GM21360 (cell line): ENCODE measurements around the gene CTNNA2.
"Not testable (repeated sequence)": the region's sequence is repeated elsewhere in the genome, so short reads cannot be mapped to it uniquely, and the experiment has no call there.

ENCODE experiments used
- ATAC-seq: cut with Tn5 transposase; IDR thresholded peaks from one replicate; pipeline ENCODE4 v1.9.1; 2021; ENCODE audit warnings: mild to moderate bottlenecking, moderate library complexity; ENCODE audit not compliant: unreplicated experiment

The CTNNA2 gene

DNA sequence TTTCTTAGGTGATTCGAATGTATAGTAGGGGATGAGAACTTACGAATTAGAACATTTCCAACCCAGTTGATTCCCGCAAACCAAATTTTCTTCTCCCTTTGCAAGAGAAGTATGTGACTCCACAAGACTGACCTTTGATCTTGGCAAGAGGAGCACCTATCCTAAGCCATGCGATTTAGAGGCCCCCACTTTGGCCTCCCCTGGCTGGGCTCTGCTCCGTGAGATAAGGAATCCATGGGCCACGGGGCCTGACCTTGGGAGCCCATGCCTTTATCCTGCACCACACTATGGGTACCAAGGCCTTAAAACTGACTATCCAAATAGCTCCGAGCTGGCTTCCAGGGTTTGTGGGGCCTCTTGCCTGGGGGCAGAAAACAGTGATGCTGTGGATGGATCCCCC is 656.0 kb downstream of the CTNNA2 start:
- ATAC-seq = no peak

DNA sequence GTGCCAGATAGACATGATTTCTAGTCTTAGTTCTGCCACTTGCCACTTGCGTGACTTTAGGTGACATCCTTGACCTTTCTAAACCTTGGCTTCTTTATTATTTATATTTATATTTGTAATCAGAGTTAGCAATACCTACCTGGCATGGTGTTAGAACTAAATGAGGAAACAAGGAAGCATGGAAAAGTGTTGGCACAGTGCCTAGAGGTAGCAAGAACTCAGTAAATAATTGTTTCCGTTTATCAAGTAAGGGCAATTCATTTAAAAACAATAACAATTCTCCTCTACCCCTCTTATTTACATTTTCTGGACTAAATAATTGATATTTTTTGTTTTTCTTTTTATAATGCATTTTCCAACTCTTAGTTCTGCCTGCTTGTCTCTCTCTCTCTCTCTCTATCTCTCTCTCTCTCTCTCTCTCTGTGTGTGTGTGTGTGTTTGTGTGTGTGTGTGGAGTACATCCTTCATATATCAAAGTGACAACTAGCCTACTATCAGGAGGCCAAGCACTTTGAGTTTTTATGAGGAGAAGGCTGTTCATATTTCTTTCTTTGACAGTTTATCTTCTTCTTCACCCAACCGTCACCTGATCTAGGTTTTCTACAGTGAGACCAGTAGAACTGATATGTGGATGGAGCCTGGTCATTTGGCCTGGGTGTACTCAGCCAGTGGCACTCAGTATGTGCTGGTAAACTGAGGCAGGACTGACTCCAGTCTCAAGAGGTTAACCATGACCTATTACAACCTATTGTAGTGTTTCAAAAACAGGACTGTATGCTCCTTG is 657.2 kb downstream of the CTNNA2 start:
- ATAC-seq = no peak

DNA sequence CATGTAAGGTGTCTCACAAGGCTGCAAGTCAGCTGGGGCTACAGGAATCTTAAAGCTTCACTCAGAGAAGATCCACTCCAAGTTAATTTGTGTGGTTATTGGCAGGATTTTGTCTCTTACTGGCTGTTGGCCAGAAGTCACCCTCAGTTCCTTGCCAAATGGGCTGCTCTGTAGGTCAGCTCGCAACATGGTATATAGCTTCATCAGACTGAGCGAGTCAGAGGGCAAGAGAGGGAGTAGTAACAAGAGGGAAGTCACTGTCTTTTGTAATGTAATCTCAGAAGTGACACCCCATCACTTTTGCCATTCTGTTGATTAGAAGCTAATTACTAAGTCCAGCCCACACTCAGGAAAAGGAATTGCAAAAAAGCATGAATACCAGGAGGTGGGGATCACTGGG is 672.2 kb downstream of the CTNNA2 start:
- ATAC-seq = no peak

DNA sequence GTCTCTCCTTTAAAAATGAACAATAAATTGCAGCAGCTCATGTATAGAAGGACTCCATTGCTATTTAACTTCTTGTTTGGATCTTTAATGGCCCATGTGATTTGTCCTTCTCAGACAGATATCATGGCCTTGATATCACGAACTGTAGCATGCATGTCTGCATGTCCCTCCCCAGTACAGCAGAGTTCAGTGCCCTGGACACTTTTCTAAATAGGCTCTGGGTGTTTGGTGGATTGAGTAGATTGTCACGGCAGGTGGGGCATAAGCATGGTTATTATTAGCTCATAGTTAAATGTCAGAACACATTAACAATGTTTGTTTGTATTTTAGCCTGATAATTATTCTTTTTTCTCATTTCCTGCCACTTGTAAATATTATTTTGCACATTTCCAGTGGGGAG is 673.4 kb downstream of the CTNNA2 start:
- no peak for ATAC-seq

DNA sequence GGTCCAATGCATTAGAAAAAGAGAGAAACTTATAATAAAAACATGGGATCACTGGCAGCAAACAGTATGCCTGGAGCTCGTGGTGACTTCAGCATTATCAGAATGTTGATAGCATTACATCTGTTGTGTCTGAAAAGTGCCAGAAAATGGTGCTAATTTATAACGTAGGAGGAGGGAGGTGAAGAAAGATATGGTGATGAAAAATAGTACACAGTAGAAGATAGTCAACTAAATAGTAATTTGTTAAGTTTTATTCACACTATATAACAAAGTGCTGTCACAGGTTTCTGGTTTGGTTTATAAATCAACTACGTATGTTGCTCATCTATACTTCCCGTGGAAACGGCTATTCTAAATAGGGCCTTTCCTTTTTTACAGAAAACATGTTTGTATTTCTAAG is 674.3 kb downstream of the CTNNA2 start:
- no peak for ATAC-seq

DNA sequence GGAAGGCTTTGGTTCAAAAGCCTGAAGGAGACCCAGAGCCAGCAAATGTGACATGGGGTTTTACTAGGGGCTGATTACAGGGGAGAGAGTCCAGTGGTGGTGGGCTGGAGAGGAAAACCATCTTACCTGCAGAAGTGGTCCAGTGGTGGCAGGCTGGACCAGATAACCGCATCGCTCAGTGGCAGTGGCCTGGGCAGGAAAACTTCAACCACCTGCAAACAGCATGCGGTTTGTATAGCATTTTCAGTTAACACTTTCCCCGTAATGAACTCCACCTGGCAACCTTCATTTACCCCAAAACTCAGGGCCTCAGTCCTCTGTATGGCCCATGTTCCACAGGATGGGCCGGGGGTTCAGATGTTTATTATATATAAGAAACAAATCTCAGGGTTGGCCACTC is 677.3 kb downstream of the CTNNA2 start:
- no peak for ATAC-seq

DNA sequence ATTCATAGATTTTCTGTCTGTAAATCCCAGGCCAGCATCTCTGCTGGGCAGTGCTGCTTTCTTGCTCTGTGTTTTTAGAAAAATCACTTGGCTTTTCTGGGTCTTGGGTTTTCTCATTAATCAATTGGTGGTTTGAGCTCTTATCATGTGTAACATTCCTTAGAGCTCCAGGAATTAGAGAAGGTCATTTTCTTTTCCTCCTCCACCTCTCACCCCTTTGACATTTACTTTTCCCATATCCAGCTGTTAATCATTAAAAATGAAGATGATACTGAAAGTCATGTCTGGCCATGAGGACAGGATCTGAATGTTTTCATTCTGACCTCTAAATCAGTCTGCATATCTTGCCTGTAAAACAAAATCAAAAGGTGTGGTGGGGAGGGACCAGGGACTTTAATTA is 680.7 kb downstream of the CTNNA2 start:
- no peak for ATAC-seq

DNA sequence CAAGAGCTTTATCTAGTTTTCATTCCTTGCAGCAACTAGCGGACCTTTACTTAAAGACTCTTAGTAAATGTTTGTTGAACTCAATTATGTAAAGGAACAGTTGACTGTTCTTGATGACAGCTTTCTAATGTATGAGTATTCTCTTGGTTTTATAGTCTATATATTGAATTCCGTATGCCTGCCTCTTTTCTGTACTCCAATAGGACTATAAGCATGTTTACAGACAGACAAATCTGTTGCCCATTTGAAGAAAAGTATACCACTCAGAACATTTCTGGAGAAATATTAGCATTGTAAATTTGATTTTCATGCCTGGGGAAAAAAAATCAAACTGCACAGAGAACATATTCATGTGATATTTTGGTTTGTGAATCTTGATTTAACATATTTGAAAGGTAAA is 682.2 kb downstream of the CTNNA2 start:
- ATAC-seq = no peak

DNA sequence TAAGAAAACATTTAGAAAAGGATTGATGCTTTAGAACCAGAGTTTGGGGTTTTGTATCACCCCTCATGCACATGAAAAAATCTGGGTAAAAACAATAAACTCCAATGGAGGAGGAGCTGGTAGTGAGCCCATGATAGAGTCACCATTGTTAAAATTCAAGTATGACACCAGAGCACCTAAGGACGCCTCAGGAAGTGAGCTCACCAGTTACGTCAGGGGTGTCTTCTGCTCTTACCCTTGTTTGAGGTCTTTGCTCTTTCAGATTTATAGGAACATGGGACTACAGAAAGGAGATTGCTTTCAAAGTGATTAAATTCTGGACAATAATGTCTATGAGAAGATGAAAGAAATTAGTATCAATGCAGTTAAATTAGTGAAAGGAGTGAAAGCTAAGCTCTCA is 685.2 kb downstream of the CTNNA2 start:
- no peak for ATAC-seq

DNA sequence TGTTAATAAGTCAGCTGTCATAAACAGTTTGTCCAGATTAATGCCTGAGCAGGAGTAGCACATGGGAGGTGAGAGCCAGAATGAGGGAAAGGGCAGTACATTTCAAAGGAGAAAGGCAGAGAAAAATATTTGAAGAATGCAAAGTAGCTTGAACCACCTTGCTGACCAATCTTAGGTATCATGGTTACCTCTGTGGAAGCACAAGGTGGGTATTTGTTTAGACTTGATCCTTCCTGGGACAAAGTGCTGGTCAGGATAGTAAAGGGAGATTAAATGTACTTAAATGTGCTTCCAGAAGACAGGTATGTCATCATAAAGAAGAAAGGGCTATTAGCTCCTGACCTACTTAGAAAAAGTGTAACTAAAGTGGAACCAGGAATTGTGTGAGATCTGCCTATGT is 686.7 kb downstream of the CTNNA2 start:
- ATAC-seq = no peak

DNA sequence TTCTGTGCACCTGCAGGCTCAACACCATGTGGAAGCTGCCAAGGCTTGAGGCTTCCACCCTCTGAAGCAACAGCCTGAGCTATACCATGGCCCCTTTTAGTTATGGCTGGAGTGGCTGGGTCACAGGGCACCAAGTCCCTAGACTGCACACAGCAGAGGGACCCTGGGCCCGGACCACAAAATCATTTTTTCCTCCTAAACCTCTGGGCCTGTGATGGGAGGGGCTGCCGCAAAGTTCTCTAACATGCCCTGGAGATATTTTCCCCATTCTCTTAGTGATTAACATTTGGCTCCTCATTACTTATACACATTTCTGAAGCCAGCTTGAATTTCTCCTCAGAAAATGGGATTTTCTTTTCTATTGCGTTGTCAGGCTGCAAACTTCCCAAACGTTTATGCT is 691.1 kb downstream of the CTNNA2 start:
- ATAC-seq = not testable (repeated sequence)

DNA sequence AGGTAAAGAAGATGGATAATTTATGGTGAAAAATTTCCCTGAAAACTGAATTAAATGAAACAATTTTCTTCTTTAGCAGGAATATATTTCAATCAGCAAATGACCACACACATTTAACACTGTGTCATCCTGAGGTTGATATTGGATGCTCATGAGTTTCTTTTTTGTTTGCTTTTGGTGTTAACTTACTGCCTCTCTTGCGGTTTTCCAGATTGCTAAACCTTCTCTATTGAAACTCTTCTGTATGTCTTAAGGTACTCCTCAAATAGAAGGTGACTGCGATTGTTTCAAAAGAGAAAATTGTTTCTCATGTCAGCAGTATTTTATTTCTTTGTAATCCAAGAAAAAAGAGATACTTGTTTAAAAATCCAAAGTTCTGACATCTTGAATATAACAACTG is 692.6 kb downstream of the CTNNA2 start:
- ATAC-seq = no peak

DNA sequence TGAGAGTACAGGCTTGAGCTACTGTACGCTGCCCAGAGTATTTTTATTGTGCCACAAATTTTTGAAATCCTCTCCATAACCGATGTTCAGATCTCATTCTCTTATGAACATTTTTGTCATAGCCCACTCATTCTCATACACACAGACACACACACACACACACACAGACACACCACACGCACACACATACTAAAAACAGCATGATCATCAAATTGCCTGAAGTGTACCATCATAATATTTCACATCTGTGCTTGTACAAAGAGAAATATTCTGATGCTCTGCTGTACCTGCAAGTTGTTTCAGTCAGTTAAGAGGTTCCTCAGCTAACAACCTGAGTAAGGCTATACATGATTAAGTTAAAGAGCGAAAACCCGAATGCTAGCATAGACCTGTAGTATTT is 696.6 kb downstream of the CTNNA2 start:
- no peak for ATAC-seq

DNA sequence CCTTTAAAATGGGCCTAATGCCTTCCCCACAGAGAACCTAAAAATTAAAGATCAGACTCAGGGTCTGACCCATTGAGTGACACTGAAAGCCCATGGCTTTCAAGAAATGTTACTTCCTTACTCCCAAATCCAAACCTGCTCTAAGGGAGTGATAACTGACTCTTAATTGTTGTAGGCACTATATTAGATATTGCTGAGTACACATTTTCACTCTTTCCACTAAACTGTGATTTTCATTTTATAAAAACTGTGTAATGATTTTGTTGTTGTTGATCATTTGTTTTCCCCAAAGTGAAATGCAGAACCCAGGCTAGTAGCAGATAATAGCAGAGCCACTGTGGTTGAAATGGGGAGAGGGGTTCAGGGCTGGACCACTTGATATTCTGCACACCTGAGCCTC is 704.6 kb downstream of the CTNNA2 start:
- ATAC-seq = no peak

DNA sequence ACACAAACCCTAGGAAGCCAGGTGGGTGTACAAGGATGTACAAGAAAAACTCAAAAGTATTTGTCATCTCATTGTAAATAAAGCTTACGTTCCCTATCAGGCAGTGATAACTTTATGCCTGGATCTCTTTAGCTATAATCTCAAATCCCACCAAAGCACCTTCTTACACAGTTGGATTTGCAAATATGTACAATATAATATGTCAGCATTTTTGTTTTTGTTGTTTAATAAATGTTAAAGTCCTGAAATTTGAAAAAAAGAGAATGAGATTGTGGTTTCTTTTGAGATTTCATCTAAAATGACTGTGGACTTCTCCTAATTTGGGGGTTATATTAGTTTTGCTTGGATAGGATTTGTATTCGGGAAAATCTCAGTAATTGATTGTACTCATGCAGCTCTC is 709.8 kb downstream of the CTNNA2 start:
- no peak for ATAC-seq

DNA sequence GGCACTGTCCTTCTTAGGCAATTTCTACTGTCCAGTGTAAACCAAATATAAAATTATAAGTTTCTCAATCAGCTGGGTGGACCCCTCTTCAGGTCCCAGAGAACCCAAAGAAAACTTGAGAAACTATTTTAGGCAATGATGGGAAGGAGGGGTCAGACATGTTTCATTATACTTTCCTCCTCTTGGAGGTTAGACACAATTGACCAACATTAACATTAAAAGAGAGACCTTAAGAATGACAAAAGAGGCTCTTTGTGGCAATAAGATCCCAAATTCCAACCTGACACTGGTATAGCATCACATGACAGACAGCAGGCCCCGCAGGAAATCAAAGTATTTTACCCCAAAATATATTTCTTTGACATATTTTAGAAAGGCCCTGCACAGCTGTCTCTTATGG is 718.6 kb downstream of the CTNNA2 start:
- no peak for ATAC-seq

DNA sequence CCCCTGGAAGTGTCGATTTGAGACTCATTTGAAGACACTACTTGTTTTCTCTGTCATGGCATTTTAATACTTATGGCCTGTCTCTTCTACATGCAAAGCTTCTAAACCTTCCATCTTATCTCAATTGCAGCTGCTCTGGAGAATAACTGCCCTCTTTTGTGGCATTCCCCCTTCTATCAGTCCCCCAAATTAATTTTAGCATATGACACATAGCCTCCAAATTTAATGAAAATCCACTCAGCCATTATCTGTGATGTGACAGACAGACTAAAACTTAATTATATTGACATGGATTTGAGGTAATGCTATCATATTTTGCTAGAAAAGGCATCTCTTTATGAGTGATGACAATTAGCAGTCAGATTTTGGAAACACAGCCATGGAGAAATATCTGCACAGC is 720.5 kb downstream of the CTNNA2 start:
- ATAC-seq = no peak

DNA sequence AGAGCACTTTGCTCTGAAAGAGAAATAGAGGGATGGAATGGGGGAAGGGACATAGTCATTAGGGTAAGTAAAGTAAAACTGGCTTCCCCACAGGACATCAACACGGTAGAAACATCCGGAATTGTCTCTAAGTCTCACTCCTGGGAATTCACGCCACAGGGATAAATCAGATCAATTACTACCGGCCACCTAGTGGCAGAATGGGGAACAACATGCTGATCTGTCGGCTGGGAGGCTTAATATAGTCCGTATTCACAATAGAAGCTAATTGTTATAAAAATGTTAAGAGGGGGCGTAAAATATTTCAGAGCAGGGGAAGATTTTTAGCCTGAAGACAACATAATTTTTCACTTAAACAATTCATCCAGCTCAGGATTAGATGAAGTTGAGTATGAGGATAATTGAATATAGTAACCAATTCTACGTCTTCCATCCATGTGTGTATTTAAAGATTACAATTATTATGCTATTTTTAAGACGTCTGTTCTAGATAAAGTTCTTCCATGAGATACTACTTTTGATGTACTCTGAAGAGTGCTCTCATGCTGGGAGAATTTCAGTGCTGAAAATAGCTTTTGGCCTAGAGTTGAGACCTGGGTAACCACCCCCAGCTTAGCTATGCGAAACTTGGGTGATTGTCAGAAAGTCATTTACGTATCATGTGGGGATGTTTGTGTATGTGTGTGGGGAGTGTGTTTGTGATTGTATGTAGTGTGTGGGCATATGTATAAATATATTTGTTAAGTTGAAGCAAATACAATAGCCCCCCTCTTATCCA is 726.0 kb downstream of the CTNNA2 start:
- ATAC-seq = no peak

DNA sequence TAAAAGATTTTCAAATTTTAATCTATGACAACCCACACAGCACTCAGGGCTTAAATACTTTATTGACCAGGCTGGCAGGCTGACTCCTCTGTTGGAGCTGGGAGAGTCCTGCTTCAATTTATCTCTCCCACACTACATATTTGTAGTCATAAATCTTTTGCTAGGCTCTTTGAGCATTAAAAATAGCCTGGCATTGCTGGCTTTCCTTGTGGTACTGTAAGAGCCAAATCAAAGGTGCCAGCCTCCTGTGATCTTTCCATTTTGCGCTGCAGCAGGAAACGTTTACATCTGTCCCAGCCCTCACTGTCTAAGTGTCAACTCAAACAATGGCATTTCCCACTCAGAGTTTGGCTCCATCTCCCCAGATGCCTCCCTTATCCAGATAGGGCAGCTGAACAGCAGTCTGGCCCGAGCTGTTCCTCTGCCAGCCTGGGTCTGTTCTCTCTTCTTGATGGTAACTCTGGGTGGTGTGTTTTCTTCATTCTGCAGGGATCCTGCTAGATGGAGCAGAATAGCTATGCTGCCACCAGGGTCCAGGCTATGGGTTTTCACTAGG is 729.6 kb downstream of the CTNNA2 start:
- no peak for ATAC-seq

DNA sequence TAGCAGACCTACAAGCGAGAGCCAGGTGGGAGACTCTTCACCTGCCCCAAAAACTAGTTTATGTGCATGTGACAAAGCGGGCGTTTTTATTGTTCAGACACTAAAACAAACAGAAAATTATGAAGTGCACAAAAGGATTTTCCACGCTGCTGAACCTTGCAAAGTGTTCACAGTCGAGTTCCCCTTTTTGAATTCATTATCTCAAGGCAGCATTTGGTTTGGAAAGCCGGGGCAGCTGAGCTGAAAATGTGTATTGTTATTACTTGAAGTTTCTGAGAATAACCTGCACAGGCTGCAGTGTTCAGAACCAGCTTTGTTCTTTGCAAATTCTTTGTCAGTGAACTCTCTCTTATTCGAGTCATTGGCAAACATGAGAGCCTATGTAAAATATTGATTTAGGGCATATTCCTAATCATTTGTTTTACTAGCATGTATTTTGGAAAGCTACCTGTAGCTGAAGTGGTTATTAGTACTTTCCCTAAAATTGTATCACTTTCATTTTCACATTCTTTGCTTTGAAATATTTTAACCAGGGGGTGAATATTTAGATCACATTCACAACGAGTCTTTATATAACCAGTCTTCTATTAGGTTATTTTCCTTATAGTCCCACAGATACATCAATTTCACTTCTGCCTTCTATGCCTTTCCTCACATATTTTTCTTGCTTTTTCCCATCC is 732.2 kb downstream of the CTNNA2 start:
- no peak for ATAC-seq

DNA sequence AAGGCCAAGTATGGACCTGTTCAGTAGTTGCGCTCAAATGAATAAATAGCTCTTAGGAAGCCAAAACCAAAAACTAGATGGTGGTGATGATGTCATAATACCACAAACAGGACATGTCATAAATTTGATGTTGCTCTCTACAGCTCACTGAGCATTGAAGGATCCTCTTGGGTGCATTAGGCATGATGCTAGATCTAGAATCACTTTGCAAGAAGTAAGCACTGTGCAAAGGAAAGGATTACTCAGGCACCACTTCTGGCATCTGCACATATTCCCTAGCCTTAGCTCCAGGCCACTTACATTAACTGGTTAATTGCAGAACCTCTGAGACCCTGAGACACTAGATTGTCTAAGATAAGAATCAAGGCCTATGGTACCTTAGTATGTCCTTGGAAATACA is 733.7 kb downstream of the CTNNA2 start:
- no peak for ATAC-seq

DNA sequence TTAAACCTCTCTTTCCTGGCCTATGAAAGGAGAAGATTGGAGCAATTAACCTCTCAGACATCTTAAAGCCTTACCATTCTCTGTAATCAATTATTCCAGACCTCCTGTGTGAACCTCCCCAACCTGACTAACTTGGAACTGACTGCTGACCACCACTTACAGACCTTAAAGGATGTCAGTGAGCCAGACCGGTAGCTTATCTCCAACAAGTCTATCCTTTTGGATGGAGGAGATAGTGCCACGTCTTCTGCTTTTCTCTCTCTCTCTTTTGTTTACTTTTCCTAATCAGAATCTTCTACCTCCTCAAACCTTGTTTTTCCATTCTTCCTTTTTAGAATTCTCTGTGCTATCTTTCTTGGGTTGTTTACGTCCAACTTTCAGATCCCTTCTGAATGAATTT is 734.5 kb downstream of the CTNNA2 start:
- no peak for ATAC-seq
